Stomach (tissue), 4 donors: Measurements from ENCODE around the gene MAD2L1BP.

Experiments
- CTCF ChIP-seq, 7 experiments: fragments of 450-650 bp in 4 of 7; fragments of 200-600 bp in 3 of 7; sonication (generic) in 3 of 7; IDR thresholded peaks; one replicate each; pipeline ENCODE4 v1.5.1; 2016 to 2019; ENCODE audit warnings: antibody characterized with exemption in 7 of 7, control low read depth in 2 of 7, mild to moderate bottlenecking in 1 of 7
- EP300 ChIP-seq: sonication (generic); formaldehyde crosslinking; IDR thresholded peaks from one replicate; pipeline ENCODE4 v1.6.1; 2017; ENCODE audit warnings: antibody characterized with exemption
- POLR2AphosphoS5 ChIP-seq, 3 donors: sonication (generic); formaldehyde crosslinking; IDR thresholded peaks; one replicate each; pipeline ENCODE4 v1.6.1; 2016; ENCODE audit warnings: antibody characterized with exemption in 3 of 3

- no peak for TF ChIP-seq CTCF (IDR thresholded peaks at IDR 0.05)
- TF ChIP-seq POLR2AphosphoS5 (IDR thresholded peaks at IDR 0.05), result peak in 2 of 3 donors; percentile 48 to 51
- TF ChIP-seq EP300, result no peak
Observed at GRCh38 chr6:43627008-43627825, 8.4 kb upstream of the MAD2L1BP start.
